Loucy (cell line): Measurements from ENCODE around the gene KLHL21.

Experiments
- H2AFZ ChIP-seq: fragments of 200-600 bp; sonication (generic); 2 replicates; pipeline ENCODE4 v1.6.0; 2016; ENCODE audit warnings: antibody characterized with exemption, mild to moderate bottlenecking, low read length, moderate library complexity
- H3F3A ChIP-seq: fragments of 200-600 bp; 2 replicates; pipeline ENCODE4 v1.6.0; 2016; ENCODE audit warnings: antibody characterized with exemption, low read depth, mild to moderate bottlenecking
- H3K27me3 ChIP-seq: fragments of 200-600 bp; sonication (generic); 2 replicates; pipeline ENCODE4 v1.6.1; 2014; ENCODE audit warnings: low read length, mild to moderate bottlenecking; ENCODE audit not compliant: insufficient read depth, poor library complexity, severe bottlenecking
- H3K36me3 ChIP-seq: fragments of 200-600 bp; sonication (generic); 2 replicates; pipeline ENCODE4 v1.6.1; 2016; ENCODE audit warnings: low read length; ENCODE audit not compliant: insufficient read depth
- H3K4me1 ChIP-seq: fragments of 200-600 bp; sonication (generic); 2 replicates; pipeline ENCODE4 v1.5.1; 2014; ENCODE audit warnings: low read length, mild to moderate bottlenecking; ENCODE audit not compliant: insufficient read depth, poor library complexity, severe bottlenecking
- H3K4me2 ChIP-seq: fragments of 200-600 bp; sonication (generic); 2 replicates; pipeline ENCODE4 v1.6.0; 2014; ENCODE audit warnings: antibody characterized with exemption, low read length, low read depth, mild to moderate bottlenecking; ENCODE audit not compliant: poor library complexity, severe bottlenecking
- H3K4me3 ChIP-seq: fragments of 200-600 bp; sonication (generic); 2 replicates; pipeline ENCODE4 v1.5.1; 2014; ENCODE audit warnings: low read length, mild to moderate bottlenecking, mixed read lengths; ENCODE audit not compliant: poor library complexity, severe bottlenecking
- H3K79me2 ChIP-seq: fragments of 200-600 bp; sonication (generic); 2 replicates; pipeline ENCODE4 v1.6.1; 2014; ENCODE audit warnings: low read length; ENCODE audit not compliant: insufficient read depth
- H3K9ac ChIP-seq: fragments of 200-600 bp; sonication (generic); 2 replicates; pipeline ENCODE4 v1.6.0; 2014; ENCODE audit warnings: mild to moderate bottlenecking, low read depth, low read length, moderate library complexity; ENCODE audit not compliant: poor library complexity, severe bottlenecking
- H3K9me2 ChIP-seq: fragments of 200-600 bp; sonication (generic); replicated peaks from 2 replicates; pipeline ENCODE4 v1.6.1; 2016; ENCODE audit warnings: low read depth, low read length, mixed read lengths
- H3K9me3 ChIP-seq: fragments of 200-600 bp; sonication (generic); 2 replicates; pipeline ENCODE4 v1.6.1; 2014; ENCODE audit warnings: mild to moderate bottlenecking, antibody characterized with exemption, low read length, low read depth; ENCODE audit not compliant: insufficient read depth
- H4K20me1 ChIP-seq: fragments of 200-600 bp; sonication (generic); 2 replicates; pipeline ENCODE4 v1.6.0; 2014; ENCODE audit warnings: antibody characterized with exemption, low read length, mild to moderate bottlenecking; ENCODE audit not compliant: insufficient read depth, poor library complexity, severe bottlenecking
- CTCF ChIP-seq: fragments of 200-600 bp; sonication (generic); conservative IDR thresholded peaks from 2 replicates; pipeline ENCODE4 v1.5.1; 2014; ENCODE audit warnings: mild to moderate bottlenecking, antibody characterized with exemption, low read length
- EZH2phosphoT487 ChIP-seq: fragments of 200-600 bp; IDR thresholded peaks from 2 replicates; pipeline ENCODE4 v1.6.1; 2018; ENCODE audit warnings: antibody characterized with exemption, mild to moderate bottlenecking, moderate library complexity, borderline replicate concordance

The KLHL21 gene

GRCh38 chr1:6585841-6586240 is 16.8 kb downstream of the KLHL21 start:
- Histone ChIP-seq H3K9me3 (no peaks in the 10 kb centered on the region), H3K9ac (no peak overlapping the region), H3K36me3 (peaks cover 20% of the 10 kb centered on the region; the same call in 1 of the 2 replicates), H3K4me2 (no peak overlapping the region), H2AFZ (no peak overlapping the region), H3K4me3 (no peak overlapping the region), H3K9me2 (no peaks in the 10 kb centered on the region), H3K79me2 (peaks cover 16% of the 10 kb centered on the region), H4K20me1 (peaks cover 15% of the 10 kb centered on the region), H3K27me3 (no peaks in the 10 kb centered on the region), H3K4me1 (peaks cover 15% of the 10 kb centered on the region), H3F3A (no peaks in the 10 kb centered on the region)
- TF ChIP-seq EZH2phosphoT487 (no peak), CTCF (no peak)

GRCh38 chr1:6585081-6585722 is 17.5 kb downstream of the KLHL21 start:
- Histone ChIP-seq H3K36me3 (peaks cover 19% of the 10 kb centered on the region; the same call in 1 of the 2 replicates), H3K4me1 (peaks cover 17% of the 10 kb centered on the region), H3K9me2 (no peaks in the 10 kb centered on the region), H3K9ac (no peak overlapping the region), H4K20me1 (peaks cover 20% of the 10 kb centered on the region), H3K4me2 (no peak overlapping the region), H3K4me3 (no peak overlapping the region), H3K9me3 (no peaks in the 10 kb centered on the region), H3K27me3 (no peaks in the 10 kb centered on the region), H3F3A (no peaks in the 10 kb centered on the region), H2AFZ (no peak overlapping the region), H3K79me2 (peaks cover 23% of the 10 kb centered on the region)
- TF ChIP-seq CTCF (no peak), EZH2phosphoT487 (no peak)

GRCh38 chr1:6584126-6585080 is 18.3 kb downstream of the KLHL21 start:
- Histone ChIP-seq H3K27me3 (no peaks in the 10 kb centered on the region), H2AFZ (no peak overlapping the region), H3K4me2 (no peak overlapping the region), H3K9me2 (no peaks in the 10 kb centered on the region), H3K4me1 (peaks cover 17% of the 10 kb centered on the region), H3K79me2 (peaks cover 26% of the 10 kb centered on the region), H3K4me3 (no peak overlapping the region), H3K9ac (no peak overlapping the region), H4K20me1 (peaks cover 20% of the 10 kb centered on the region), H3F3A (no peaks in the 10 kb centered on the region), H3K36me3 (peaks cover 11% of the 10 kb centered on the region; the same call in 1 of the 2 replicates), H3K9me3 (no peaks in the 10 kb centered on the region)
- no peak for TF ChIP-seq EZH2phosphoT487
- no peak for TF ChIP-seq CTCF
